K562 (cell line): ENCODE results near the gene DUSP28. TPM values are rescaled to one million over a fixed set of nuclear protein-coding genes. Genes with fewer than 3 reads are reported as not detected.
A peak's percentile ranks its signal among the peaks of the same experiment; 100 is the strongest.

Experiments used
- ARHGAP35 ChIP-seq: fragments of 450-650 bp; IDR thresholded peaks from 2 replicates; pipeline ENCODE4 v1.6.1; 2018; ENCODE audit not compliant: partially characterized antibody
- L3MBTL2 ChIP-seq: fragments of 450-650 bp; IDR thresholded peaks from 2 replicates; pipeline ENCODE4 v1.6.1; 2016; ENCODE audit warnings: mild to moderate bottlenecking, moderate library complexity
- RB1 ChIP-seq: fragments of 450-650 bp; IDR thresholded peaks from 2 replicates; pipeline ENCODE4 v1.6.1; 2017; ENCODE audit warnings: low read depth, mild to moderate bottlenecking
- RFX1 ChIP-seq: fragments of 450-650 bp; IDR thresholded peaks from 2 replicates; pipeline ENCODE4 v1.6.1; 2016; ENCODE audit warnings: mild to moderate bottlenecking, moderate library complexity
- TEAD4 ChIP-seq, 2 experiments: sonication (generic) in 1 of 2; formaldehyde crosslinking in 1 of 2; IDR thresholded peaks; 2 replicates each; pipeline versions ENCODE4 v1.6.1 to v1.8.0; 2012 to 2022; ENCODE audit warnings: borderline replicate concordance in 1 of 2, inconsistent platforms in 1 of 2, low read length in 1 of 2, mild to moderate bottlenecking in 1 of 2, missing genetic modification reagents in 1 of 2
- ZFP30 ChIP-seq: fragments of 250-450 bp; sonication (Bioruptor Pico); IDR thresholded peaks from 2 replicates; pipeline ENCODE4 v1.8.0; 2022; ENCODE audit warnings: moderate library complexity, mild to moderate bottlenecking, inconsistent platforms, borderline replicate concordance
- ZNF830 ChIP-seq: fragments of 250-450 bp; sonication (Bioruptor Pico); IDR thresholded peaks from 2 replicates; pipeline ENCODE4 v1.5.0; 2021; ENCODE audit warnings: mild to moderate bottlenecking
- polyA plus RNA-seq, 8 experiments: library from polyadenylated mRNA; depleted of rRNA in 4 of 8; stranded (reverse) in 5 of 8; unstranded in 3 of 8; fragments of >200 nt; fragmentation: Nextera tagmentation in 2 of 8; fragmentation: Illumina TruSeq in 1 of 8; extraction: Ambion mirVana in 2 of 8; extraction: Trizol in 1 of 8; gene quantifications; 2 replicates each; pipeline versions ENCODE4 v1.2.1 to v1.2.3, GENCODE V29; 2011 to 2014; ENCODE audit warnings: inconsistent platforms in 1 of 8, missing spikeins in 1 of 8
- total RNA-seq, 7 experiments: library from RNA; depleted of rRNA in 6 of 7; stranded (reverse); fragments of >200 nt in 6 of 7; fragmentation: Illumina TruSeq in 2 of 7; extraction: Trizol in 2 of 7; gene quantifications; 2 replicates each; pipeline versions ENCODE4 v1.2.1 to v1.2.3, GENCODE V29; 2011 to 2021; ENCODE audit warnings: low replicate concordance in 1 of 7
- TF ChIP-seq, protein P1 (sequence below): sonication (generic); formaldehyde crosslinking; IDR thresholded peaks from 2 replicates; pipeline ENCODE4 v1.8.1; 2023; ENCODE audit warnings: mild to moderate bottlenecking, missing genetic modification reagents
- TF ChIP-seq, protein P2 (sequence below): sonication (generic); formaldehyde crosslinking; IDR thresholded peaks from 2 replicates; pipeline ENCODE4 v1.8.0; 2022; ENCODE audit warnings: mild to moderate bottlenecking, missing genetic modification reagents, borderline replicate concordance
- TF ChIP-seq, protein P3 (sequence below): fragments of 150-350 bp; IDR thresholded peaks from 2 replicates; pipeline ENCODE4 v1.6.1; 2014; ENCODE audit warnings: low read depth, mild to moderate bottlenecking, low read length, borderline replicate concordance
- TF ChIP-seq, protein P4 (sequence below): fragments of 200-400 bp; formaldehyde crosslinking; IDR thresholded peaks from 2 replicates; pipeline ENCODE4 v1.6.1; 2017; ENCODE audit warnings: mild to moderate bottlenecking, low read depth, low read length, moderate library complexity
- TF ChIP-seq, protein P5 (sequence below), 2 experiments: fragments of 200-800 bp in 1 of 2; sonication (Bioruptor generic) in 1 of 2; sonication (generic) in 1 of 2; formaldehyde crosslinking in 1 of 2; IDR thresholded peaks in 1 of 2; conservative IDR thresholded peaks in 1 of 2; 2 replicates each; pipeline versions ENCODE4 v1.5.0 to v1.6.1; 2016 to 2020; ENCODE audit warnings: missing compliant biosample characterization in 1 of 2, missing genetic modification characterization in 1 of 2, missing genetic modification reagents in 1 of 2

Gene DUSP28
- total and polyA plus RNA-seq, 9 of the 15 experiments (the other 6 are each of a cell fraction or from before 2014, with no cell fraction given): 2.8 to 8.1 (median 4.2) TPM

DNA sequence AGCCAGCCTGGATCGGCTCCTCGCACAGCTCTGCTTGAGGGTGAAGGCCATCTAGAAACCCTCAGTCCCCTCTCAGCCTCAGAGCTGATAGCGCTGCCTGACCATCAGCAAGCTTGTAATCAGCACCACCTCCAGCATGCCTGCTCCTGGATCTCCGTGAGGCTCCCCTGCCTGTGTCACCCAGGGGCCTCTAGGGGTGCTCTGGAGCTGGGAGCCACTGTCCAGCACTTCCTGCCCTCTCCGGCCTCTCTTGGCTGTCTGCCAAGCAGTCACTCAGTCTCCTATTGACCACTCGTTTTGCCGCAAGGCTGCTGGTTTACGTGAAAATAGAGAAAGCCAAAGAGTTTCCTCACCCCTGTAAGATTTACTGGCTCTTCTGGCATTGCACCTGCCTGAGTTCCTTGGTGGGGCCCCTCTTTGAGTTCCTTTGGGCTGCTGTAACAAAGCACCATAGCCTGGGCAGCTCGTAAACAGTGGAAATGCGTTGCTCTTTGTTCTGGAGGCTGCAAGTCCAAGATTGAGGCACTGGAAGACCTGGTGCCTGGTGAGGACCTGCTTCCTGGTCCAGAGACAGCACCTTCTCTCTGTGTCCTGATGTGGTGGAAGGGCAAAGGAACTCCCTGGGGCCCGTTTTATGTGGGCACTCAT, 44.3 kb downstream of the DUSP28 start (continued):
- TF ChIP-seq, protein P1, sequence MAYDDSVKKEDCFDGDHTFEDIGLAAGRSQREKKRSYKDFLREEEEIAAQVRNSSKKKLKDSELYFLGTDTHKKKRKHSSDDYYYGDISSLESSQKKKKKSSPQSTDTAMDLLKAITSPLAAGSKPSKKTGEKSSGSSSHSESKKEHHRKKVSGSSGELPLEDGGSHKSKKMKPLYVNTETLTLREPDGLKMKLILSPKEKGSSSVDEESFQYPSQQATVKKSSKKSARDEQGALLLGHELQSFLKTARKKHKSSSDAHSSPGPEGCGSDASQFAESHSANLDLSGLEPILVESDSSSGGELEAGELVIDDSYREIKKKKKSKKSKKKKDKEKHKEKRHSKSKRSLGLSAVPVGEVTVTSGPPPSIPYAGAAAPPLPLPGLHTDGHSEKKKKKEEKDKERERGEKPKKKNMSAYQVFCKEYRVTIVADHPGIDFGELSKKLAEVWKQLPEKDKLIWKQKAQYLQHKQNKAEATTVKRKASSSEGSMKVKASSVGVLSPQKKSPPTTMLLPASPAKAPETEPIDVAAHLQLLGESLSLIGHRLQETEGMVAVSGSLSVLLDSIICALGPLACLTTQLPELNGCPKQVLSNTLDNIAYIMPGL: no peak
- TF ChIP-seq RFX1: no peak
- TF ChIP-seq ZNF830 (CRISPR knock-in tag): no peak
- TF ChIP-seq, protein P2, sequence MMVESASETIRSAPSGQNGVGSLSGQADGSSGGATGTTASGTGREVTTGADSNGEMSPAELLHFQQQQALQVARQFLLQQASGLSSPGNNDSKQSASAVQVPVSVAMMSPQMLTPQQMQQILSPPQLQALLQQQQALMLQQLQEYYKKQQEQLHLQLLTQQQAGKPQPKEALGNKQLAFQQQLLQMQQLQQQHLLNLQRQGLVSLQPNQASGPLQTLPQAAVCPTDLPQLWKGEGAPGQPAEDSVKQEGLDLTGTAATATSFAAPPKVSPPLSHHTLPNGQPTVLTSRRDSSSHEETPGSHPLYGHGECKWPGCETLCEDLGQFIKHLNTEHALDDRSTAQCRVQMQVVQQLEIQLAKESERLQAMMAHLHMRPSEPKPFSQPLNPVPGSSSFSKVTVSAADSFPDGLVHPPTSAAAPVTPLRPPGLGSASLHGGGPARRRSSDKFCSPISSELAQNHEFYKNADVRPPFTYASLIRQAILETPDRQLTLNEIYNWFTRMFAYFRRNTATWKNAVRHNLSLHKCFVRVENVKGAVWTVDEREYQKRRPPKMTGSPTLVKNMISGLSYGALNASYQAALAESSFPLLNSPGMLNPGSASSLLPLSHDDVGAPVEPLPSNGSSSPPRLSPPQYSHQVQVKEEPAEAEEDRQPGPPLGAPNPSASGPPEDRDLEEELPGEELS: no peak
- TF ChIP-seq, protein P3, sequence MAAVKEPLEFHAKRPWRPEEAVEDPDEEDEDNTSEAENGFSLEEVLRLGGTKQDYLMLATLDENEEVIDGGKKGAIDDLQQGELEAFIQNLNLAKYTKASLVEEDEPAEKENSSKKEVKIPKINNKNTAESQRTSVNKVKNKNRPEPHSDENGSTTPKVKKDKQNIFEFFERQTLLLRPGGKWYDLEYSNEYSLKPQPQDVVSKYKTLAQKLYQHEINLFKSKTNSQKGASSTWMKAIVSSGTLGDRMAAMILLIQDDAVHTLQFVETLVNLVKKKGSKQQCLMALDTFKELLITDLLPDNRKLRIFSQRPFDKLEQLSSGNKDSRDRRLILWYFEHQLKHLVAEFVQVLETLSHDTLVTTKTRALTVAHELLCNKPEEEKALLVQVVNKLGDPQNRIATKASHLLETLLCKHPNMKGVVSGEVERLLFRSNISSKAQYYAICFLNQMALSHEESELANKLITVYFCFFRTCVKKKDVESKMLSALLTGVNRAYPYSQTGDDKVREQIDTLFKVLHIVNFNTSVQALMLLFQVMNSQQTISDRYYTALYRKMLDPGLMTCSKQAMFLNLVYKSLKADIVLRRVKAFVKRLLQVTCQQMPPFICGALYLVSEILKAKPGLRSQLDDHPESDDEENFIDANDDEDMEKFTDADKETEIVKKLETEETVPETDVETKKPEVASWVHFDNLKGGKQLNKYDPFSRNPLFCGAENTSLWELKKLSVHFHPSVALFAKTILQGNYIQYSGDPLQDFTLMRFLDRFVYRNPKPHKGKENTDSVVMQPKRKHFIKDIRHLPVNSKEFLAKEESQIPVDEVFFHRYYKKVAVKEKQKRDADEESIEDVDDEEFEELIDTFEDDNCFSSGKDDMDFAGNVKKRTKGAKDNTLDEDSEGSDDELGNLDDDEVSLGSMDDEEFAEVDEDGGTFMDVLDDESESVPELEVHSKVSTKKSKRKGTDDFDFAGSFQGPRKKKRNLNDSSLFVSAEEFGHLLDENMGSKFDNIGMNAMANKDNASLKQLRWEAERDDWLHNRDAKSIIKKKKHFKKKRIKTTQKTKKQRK: no peak
- TF ChIP-seq TEAD4 (IDR thresholded peaks at IDR 0.05; ENCODE audit: low read length): peak; percentile 9; the same call in 1 of the 2 replicates
- TF ChIP-seq TEAD4 (CRISPR knock-in tag; IDR thresholded peaks at IDR 0.05; ENCODE audit: borderline replicate concordance): no peak
- TF ChIP-seq ZFP30 (CRISPR knock-in tag): no peak
- TF ChIP-seq RB1: peak; percentile 71
- TF ChIP-seq L3MBTL2: peak; percentile 36; the same call in 1 of the 2 replicates
- TF ChIP-seq ARHGAP35: no peak
- TF ChIP-seq, protein P4, sequence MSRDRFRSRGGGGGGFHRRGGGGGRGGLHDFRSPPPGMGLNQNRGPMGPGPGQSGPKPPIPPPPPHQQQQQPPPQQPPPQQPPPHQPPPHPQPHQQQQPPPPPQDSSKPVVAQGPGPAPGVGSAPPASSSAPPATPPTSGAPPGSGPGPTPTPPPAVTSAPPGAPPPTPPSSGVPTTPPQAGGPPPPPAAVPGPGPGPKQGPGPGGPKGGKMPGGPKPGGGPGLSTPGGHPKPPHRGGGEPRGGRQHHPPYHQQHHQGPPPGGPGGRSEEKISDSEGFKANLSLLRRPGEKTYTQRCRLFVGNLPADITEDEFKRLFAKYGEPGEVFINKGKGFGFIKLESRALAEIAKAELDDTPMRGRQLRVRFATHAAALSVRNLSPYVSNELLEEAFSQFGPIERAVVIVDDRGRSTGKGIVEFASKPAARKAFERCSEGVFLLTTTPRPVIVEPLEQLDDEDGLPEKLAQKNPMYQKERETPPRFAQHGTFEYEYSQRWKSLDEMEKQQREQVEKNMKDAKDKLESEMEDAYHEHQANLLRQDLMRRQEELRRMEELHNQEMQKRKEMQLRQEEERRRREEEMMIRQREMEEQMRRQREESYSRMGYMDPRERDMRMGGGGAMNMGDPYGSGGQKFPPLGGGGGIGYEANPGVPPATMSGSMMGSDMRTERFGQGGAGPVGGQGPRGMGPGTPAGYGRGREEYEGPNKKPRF: no peak
- TF ChIP-seq, protein P5, sequence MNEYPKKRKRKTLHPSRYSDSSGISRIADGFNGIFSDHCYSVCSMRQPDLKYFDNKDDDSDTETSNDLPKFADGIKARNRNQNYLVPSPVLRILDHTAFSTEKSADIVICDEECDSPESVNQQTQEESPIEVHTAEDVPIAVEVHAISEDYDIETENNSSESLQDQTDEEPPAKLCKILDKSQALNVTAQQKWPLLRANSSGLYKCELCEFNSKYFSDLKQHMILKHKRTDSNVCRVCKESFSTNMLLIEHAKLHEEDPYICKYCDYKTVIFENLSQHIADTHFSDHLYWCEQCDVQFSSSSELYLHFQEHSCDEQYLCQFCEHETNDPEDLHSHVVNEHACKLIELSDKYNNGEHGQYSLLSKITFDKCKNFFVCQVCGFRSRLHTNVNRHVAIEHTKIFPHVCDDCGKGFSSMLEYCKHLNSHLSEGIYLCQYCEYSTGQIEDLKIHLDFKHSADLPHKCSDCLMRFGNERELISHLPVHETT (CRISPR knock-in tag; conservative IDR thresholded peaks at IDR 0.05 in 1 of 2, IDR thresholded peaks at IDR 0.05 in 1 of 2): no peak
